MG63 (cell line): ENCODE results near the gene RBMS1. TPM values are rescaled to one million over a fixed set of nuclear protein-coding genes. Genes with fewer than 3 reads are reported as not detected.

Source experiments
- DNase-seq: peaks from one replicate; pipeline ENCODE4 v3.0.0-alpha.2; 2020
- H3K27me3 ChIP-seq: fragments of 250-450 bp; sonication (Bioruptor Pico); 2 replicates; pipeline ENCODE4 v1.5.1; 2020; ENCODE audit warnings: mild to moderate bottlenecking, moderate library complexity
- H3K36me3 ChIP-seq: fragments of 250-450 bp; sonication (Bioruptor Pico); 2 replicates; pipeline ENCODE4 v1.5.1; 2020; ENCODE audit warnings: mild to moderate bottlenecking, moderate library complexity
- H3K4me3 ChIP-seq: fragments of 250-450 bp; sonication (Bioruptor Pico); 2 replicates; pipeline ENCODE4 v1.5.1; 2020; ENCODE audit warnings: mild to moderate bottlenecking, moderate library complexity
- H3K9me3 ChIP-seq: fragments of 250-450 bp; sonication (Bioruptor Pico); 2 replicates; pipeline ENCODE4 v1.5.1; 2020; ENCODE audit warnings: mild to moderate bottlenecking, moderate library complexity
- total RNA-seq: library from RNA; depleted of rRNA; stranded (reverse); fragments of >200 nt; shearing (Covaris generic); gene quantifications from 2 replicates; pipeline ENCODE4 v1.2.3, GENCODE V29; 2014; ENCODE audit warnings: low replicate concordance

Gene RBMS1
- total RNA-seq, 1 experiment from 2014 or later = 38.7 TPM

DNA sequence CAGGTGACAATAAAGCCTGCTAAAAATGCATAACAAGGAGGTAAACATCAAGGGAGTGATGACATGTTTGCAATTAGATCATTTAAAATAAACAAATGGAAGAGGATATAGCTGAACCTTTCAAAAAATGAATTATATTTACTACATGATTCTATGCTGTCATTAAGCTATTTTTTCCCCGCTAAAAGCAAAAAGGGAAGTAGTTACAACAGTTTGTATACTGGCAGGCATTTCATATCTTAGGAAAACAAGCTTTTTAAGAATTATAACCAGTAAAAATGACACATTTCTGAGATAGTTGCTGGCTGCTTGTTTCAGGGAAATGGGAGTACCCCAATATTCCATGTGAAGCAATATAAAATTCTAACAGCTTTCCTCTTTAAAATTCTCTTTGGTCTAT lies 204.5 kb downstream of the RBMS1 start:
- peaks cover 80% of the 10 kb centered on the region for H3K36me3 ChIP-seq
- DNase-seq = no peak
- H3K27me3 ChIP-seq = no peaks in the 10 kb centered on the region
- H3K9me3 ChIP-seq = no peaks in the 10 kb centered on the region
- no peak overlapping the region for H3K4me3 ChIP-seq

DNA sequence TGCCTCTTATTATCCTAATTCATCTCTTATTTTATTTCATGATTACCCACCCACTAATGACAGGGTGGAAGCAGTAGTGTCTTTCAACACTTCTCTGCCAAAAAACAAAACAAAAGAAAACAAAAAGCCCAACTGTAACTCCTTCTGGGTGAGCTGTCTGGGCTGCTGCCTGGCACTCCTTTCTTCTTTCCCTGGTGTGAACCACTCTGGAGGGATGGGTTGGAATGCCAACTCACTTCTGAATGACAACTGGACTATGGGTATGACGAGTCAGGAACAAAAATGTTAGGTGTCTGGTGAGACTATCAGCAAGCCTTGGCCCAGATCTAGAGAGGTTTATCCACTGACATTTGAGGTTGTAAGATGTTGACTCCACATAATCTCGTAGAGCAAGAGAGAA lies 205.3 kb downstream of the RBMS1 start:
- Histone ChIP-seq H3K27me3 (no peaks in the 10 kb centered on the region), H3K36me3 (peaks cover 80% of the 10 kb centered on the region), H3K9me3 (no peaks in the 10 kb centered on the region), H3K4me3 (no peak overlapping the region)
- DNase-seq = peak; percentile 82

GRCh38 chr2:160287476-160287875 lies 206.1 kb downstream of the RBMS1 start:
- Histone ChIP-seq H3K27me3 (no peaks in the 10 kb centered on the region), H3K36me3 (peaks cover 81% of the 10 kb centered on the region), H3K4me3 (no peak overlapping the region), H3K9me3 (no peaks in the 10 kb centered on the region)
- no peak for DNase-seq

DNA sequence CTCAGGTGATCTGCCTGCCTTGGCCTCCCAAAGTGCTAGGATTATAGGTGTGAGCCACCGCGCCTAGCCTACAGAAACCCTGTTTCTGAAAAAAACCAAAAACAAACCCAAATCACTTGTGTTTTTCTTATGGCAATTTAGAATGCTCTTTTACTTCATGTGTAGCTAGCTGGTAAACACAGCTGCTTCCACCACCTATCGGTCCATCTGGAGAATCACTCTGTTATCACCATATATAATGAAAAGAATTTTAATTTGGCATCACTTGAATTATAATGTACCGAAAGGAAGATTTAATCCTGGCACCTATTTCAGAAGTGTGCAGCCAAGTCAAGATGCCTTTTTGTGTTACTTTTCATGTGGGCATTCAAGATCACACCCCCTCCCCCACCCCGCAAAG lies 207.1 kb downstream of the RBMS1 start:
- H3K36me3 ChIP-seq = peaks cover 81% of the 10 kb centered on the region

GRCh38 chr2:160283675-160284074 lies 209.9 kb downstream of the RBMS1 start:
- Histone ChIP-seq H3K36me3 (peaks cover 80% of the 10 kb centered on the region), H3K27me3 (no peaks in the 10 kb centered on the region), H3K9me3 (no peaks in the 10 kb centered on the region), H3K4me3 (no peak overlapping the region)
- DNase-seq = no peak

More for the DNA sequence above, 207.1 kb downstream of the RBMS1 start:
- no peak for DNase-seq
- H3K4me3 ChIP-seq = no peak overlapping the region
- H3K9me3 ChIP-seq = no peaks in the 10 kb centered on the region
- H3K27me3 ChIP-seq = no peaks in the 10 kb centered on the region

DNA sequence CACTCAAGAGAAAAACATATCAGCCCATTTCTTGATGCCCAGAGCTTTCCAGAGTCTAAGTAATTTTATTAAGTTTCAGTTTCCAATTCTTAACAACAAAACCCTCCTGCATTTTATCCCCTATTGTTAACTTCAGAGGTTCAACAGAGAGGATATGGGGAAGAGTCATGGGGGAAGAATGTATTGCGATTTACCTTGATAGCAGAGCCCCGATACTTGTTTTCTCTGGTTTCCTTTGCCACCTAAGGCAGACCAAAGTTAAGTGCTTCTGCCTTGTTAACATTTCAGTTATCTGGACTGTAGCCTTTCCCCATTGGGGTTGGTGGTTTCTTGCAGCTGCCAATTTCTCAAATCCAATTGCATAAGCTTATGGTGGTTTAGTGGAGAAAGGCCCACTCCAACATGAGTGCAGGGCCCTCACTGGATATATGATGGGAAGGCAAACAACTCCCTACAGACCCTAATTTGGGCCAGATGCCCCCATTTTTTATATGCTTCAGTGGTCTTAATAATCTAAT lies 211.5 kb downstream of the RBMS1 start:
- no peak for DNase-seq
- Histone ChIP-seq H3K4me3 (no peak overlapping the region), H3K36me3 (peaks cover 89% of the 10 kb centered on the region), H3K9me3 (no peaks in the 10 kb centered on the region), H3K27me3 (no peaks in the 10 kb centered on the region)

- no peaks in the 10 kb centered on the region for H3K27me3 ChIP-seq
- no peak overlapping the region for H3K4me3 ChIP-seq
- no peaks in the 10 kb centered on the region for H3K9me3 ChIP-seq
- no peak for DNase-seq
- H3K36me3 ChIP-seq = peaks cover 88% of the 10 kb centered on the region
These were observed 212.4 kb downstream of the RBMS1 start for GRCh38 chr2:160281213-160281612.

DNA sequence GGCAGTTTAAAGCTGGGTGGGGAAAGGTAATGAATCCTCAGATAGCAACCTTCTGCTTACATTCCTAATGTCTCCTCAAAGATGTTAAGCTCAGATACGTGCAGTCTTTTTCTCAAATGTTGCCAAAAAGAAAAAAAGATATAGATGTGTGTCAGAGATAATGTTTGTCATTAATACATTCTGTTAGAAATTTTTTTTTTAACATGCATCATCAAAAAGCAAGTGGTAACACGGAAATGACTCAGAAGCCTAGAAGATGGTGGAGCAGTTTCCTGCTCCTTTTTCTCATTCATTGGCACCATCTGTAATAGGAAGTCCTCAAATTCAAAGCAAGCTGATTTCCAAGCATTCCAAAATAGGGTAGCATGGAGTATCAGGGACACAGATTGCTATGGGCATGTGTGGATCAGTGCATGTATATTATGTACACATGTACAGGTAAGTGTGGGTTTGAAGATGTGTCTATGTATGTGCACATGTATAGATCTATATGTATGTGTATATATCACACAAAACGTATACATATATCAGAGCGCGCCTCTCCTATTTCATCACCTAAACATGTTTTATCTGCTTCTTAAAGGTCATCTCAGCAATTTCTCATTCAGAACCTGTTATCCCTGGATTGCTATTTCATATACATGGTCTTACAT lies 213.7 kb downstream of the RBMS1 start:
- Histone ChIP-seq H3K36me3 (peaks cover 94% of the 10 kb centered on the region), H3K27me3 (no peaks in the 10 kb centered on the region), H3K9me3 (no peaks in the 10 kb centered on the region), H3K4me3 (no peak overlapping the region)
- no peak for DNase-seq

DNA sequence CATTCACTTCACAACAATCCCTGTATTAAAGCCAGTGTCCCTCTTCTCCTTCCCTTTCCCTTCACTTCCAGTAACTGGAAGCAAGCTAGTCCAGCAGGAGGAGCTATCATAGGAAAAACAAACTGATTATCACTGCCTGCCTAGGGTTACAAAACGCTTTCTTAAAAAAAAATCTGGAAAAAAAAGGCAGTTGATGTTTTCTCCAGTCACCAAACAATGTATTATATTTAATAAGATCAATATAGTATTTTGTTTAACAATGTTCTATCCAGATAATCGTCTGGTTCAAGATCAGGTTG lies 214.8 kb downstream of the RBMS1 start:
- Histone ChIP-seq H3K27me3 (no peaks in the 10 kb centered on the region), H3K36me3 (peaks cover 90% of the 10 kb centered on the region), H3K4me3 (no peak overlapping the region), H3K9me3 (no peaks in the 10 kb centered on the region)
- no peak for DNase-seq

DNA sequence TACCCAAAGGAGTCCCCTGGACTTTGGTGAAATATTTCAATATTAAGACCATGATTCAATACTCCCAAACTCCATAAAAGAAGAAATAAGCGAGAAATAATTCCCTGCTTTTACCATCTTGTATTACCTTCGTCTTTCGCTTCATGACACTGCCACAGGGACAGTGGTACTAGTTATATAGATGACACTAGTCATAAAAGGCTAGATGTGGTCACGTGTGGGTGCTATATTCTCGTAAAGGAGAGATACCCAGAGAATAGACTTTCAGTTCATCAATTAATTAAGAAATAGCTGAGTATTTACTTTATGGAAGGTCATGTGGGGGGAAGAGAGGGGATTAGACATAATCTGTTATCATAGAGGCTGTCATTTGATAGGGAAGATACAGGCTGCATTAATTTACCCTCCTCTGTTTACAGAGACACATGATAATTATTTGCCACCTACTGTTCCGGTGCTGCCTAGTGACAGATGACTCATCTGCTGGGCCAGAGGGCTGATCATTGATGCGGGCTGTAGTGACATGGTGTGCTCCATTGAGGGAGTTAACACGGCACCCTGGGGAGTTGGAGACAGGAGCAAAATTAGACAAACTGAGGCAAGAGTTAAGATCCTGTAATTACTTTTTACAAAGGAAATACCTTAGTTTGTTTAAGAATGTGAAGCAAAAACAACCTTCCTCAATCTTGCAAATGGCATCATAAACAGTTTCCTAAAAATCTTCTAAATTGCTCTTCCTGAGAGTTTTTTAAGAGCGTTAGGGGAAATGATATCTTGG lies 215.3 kb downstream of the RBMS1 start:
- H3K27me3 ChIP-seq = no peaks in the 10 kb centered on the region
- no peak overlapping the region for H3K4me3 ChIP-seq
- H3K36me3 ChIP-seq = peaks cover 89% of the 10 kb centered on the region
- no peaks in the 10 kb centered on the region for H3K9me3 ChIP-seq
- no peak for DNase-seq

DNA sequence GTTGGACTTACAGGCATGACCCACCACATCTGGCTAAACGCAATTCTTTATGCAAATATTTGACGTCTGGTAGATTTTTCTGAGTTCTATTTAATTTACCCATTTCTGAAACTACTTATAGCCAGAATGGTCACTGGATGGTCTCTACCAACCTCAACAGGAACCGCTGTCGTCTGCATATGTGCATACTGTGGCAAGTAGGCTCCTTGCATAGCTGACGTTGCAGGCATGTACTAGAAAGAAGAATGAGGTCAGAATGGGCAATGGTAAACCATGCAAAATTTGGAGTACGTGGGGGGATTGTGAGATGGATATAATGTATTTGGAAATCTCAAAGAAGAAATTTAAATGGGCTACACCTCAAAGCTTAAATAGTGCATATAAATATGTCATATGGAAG lies 216.5 kb downstream of the RBMS1 start:
- no peak for DNase-seq
- peaks cover 89% of the 10 kb centered on the region for H3K36me3 ChIP-seq

GRCh38 chr2:160275656-160276055 lies 218.0 kb downstream of the RBMS1 start:
- H3K9me3 ChIP-seq = no peaks in the 10 kb centered on the region
- H3K27me3 ChIP-seq = no peaks in the 10 kb centered on the region
- H3K4me3 ChIP-seq = no peak overlapping the region
- peaks cover 89% of the 10 kb centered on the region for H3K36me3 ChIP-seq
- no peak for DNase-seq

More for the DNA sequence above, 216.5 kb downstream of the RBMS1 start:
- Histone ChIP-seq H3K4me3 (no peak overlapping the region), H3K27me3 (no peaks in the 10 kb centered on the region), H3K9me3 (no peaks in the 10 kb centered on the region)

- DNase-seq = no peak
- Histone ChIP-seq H3K9me3 (no peaks in the 10 kb centered on the region), H3K4me3 (no peak overlapping the region), H3K27me3 (no peaks in the 10 kb centered on the region), H3K36me3 (peaks cover 61% of the 10 kb centered on the region)
These were observed 222.2 kb downstream of the RBMS1 start for GRCh38 chr2:160271171-160272086.

DNA sequence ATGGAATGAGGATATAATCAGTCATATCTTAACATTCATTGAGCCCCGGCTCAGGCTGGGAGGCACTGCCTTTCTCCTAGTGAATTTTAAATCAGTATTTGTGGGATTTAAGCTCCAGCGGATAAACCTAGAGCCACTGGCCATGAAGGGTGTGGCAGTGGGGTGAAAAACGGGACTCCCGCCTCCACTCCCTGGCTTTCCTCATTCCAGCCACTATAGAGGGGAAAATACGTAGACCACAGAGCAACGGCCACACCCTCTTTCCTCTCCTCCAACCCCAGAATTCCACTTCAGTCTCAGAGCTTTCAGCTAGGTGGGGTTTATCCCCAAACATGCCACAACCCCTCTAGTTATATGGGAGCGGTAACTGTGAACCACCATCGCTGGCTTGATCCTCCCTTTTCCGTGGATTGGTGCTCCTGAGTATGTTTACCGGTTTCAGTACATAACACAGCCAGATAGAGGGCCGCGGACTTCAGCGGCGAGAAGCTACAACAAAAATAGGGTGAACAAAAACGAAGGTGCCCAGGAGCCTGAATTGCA lies 223.0 kb downstream of the RBMS1 start:
- no peak for DNase-seq

GRCh38 chr2:160269803-160270570 lies 223.6 kb downstream of the RBMS1 start:
- Histone ChIP-seq H3K36me3 (peaks cover 46% of the 10 kb centered on the region), H3K4me3 (peak overlapping the region; percentile 8), H3K9me3 (no peaks in the 10 kb centered on the region), H3K27me3 (no peaks in the 10 kb centered on the region)
- DNase-seq = peak; percentile 90

More for the DNA sequence above, 223.0 kb downstream of the RBMS1 start:
- peak overlapping the region; percentile 8 for H3K4me3 ChIP-seq
- H3K27me3 ChIP-seq = no peaks in the 10 kb centered on the region
- H3K36me3 ChIP-seq = peaks cover 53% of the 10 kb centered on the region
- H3K9me3 ChIP-seq = no peaks in the 10 kb centered on the region

GRCh38 chr2:160269365-160269764 lies 224.2 kb downstream of the RBMS1 start:
- no peak for DNase-seq
- Histone ChIP-seq H3K4me3 (no peak overlapping the region), H3K36me3 (peaks cover 41% of the 10 kb centered on the region), H3K9me3 (no peaks in the 10 kb centered on the region), H3K27me3 (no peaks in the 10 kb centered on the region)
